OCI-LY1 (cell line): Measurements from ENCODE around the gene FBXO8.

Source experiments
- EZH2 ChIP-seq: fragments of 200-600 bp; sonication (generic), shearing (Covaris generic); IDR thresholded peaks from 2 replicates; pipeline ENCODE4 v1.8.0; 2017; ENCODE audit warnings: borderline replicate concordance, mixed run types, mild to moderate bottlenecking, antibody characterized with exemption, low read length, moderate library complexity, mixed read lengths
- TF ChIP-seq, protein P1 (sequence below): fragments of 200-600 bp; sonication (generic), shearing (Covaris generic); IDR thresholded peaks from 2 replicates; pipeline ENCODE4 v1.5.1; 2017; ENCODE audit warnings: mild to moderate bottlenecking, antibody characterized with exemption, low read length, moderate library complexity, mixed read lengths

DNA sequence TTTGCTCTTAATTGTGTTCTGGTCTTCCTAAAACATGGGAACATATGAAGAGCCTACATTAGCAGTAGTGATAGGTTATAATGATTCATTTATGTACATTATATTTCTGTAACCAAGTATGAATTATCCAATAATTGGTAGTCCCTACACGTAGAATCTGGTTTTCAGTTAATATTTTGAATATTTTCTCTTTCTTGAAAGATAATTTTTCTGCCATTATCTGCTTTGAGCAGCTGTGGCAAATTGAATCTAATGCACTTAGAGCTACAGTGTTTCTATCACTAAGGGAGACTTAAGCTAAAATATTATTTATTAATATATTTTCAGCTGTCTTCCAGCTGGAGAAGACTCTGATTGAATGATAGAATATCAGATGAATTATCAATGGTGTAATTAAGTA lies 21.2 kb upstream of the FBXO8 start:
- TF ChIP-seq, protein P1, sequence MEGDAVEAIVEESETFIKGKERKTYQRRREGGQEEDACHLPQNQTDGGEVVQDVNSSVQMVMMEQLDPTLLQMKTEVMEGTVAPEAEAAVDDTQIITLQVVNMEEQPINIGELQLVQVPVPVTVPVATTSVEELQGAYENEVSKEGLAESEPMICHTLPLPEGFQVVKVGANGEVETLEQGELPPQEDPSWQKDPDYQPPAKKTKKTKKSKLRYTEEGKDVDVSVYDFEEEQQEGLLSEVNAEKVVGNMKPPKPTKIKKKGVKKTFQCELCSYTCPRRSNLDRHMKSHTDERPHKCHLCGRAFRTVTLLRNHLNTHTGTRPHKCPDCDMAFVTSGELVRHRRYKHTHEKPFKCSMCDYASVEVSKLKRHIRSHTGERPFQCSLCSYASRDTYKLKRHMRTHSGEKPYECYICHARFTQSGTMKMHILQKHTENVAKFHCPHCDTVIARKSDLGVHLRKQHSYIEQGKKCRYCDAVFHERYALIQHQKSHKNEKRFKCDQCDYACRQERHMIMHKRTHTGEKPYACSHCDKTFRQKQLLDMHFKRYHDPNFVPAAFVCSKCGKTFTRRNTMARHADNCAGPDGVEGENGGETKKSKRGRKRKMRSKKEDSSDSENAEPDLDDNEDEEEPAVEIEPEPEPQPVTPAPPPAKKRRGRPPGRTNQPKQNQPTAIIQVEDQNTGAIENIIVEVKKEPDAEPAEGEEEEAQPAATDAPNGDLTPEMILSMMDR, result no peak
- no peak for TF ChIP-seq EZH2
